Fibroblast of upper back skin (primary cell): ENCODE data around the gene HS3ST3B1.

Experiments used
- DNase-seq: peaks from one replicate; pipeline ENCODE4 v3.0.0-alpha.2; 2013

The HS3ST3B1 gene

GRCh38 chr17:14321476-14321949 lies 20.6 kb downstream of the HS3ST3B1 start:
- DNase-seq: peak; percentile 50

GRCh38 chr17:14321980-14322776 lies 21.3 kb downstream of the HS3ST3B1 start:
- DNase-seq: no peak

- DNase-seq: no peak
These were observed 22.7 kb downstream of the HS3ST3B1 start for GRCh38 chr17:14323522-14323981.

- no peak for DNase-seq
These were observed 24.8 kb downstream of the HS3ST3B1 start for GRCh38 chr17:14325618-14326167.

GRCh38 chr17:14329900-14330491 lies 29.1 kb downstream of the HS3ST3B1 start:
- no peak for DNase-seq

GRCh38 chr17:14330492-14330962 lies 29.6 kb downstream of the HS3ST3B1 start:
- no peak for DNase-seq

- DNase-seq: no peak
These were observed 30.5 kb downstream of the HS3ST3B1 start for GRCh38 chr17:14331225-14331981.

- no peak for DNase-seq
These were observed 31.1 kb downstream of the HS3ST3B1 start for GRCh38 chr17:14331982-14332298.

- DNase-seq: no peak
These were observed 31.4 kb downstream of the HS3ST3B1 start for GRCh38 chr17:14332331-14332730.

GRCh38 chr17:14333506-14333905 lies 32.6 kb downstream of the HS3ST3B1 start:
- DNase-seq: no peak

- no peak for DNase-seq
These were observed 33.5 kb downstream of the HS3ST3B1 start for GRCh38 chr17:14334276-14334840.

- no peak for DNase-seq
These were observed 34.0 kb downstream of the HS3ST3B1 start for GRCh38 chr17:14334919-14335318.

GRCh38 chr17:14336418-14336817 lies 35.5 kb downstream of the HS3ST3B1 start:
- no peak for DNase-seq

GRCh38 chr17:14337596-14338079 lies 36.8 kb downstream of the HS3ST3B1 start:
- DNase-seq: no peak

GRCh38 chr17:14340857-14341754 lies 40.2 kb downstream of the HS3ST3B1 start:
- DNase-seq: peak; percentile 66

GRCh38 chr17:14341866-14342265 lies 41.0 kb downstream of the HS3ST3B1 start:
- no peak for DNase-seq

GRCh38 chr17:14346801-14347200 lies 45.9 kb downstream of the HS3ST3B1 start:
- no peak for DNase-seq

GRCh38 chr17:14351493-14351892 lies 50.6 kb downstream of the HS3ST3B1 start:
- DNase-seq: no peak

GRCh38 chr17:14352136-14352535 lies 51.3 kb downstream of the HS3ST3B1 start:
- no peak for DNase-seq

- peak; percentile 76 for DNase-seq
These were observed 53.1 kb downstream of the HS3ST3B1 start for GRCh38 chr17:14353861-14354474.

GRCh38 chr17:14354807-14355206 lies 53.9 kb downstream of the HS3ST3B1 start:
- no peak for DNase-seq
